Activated B cell treated with CpG ODN at 0.5 μM for 24 hours (primary cell): ENCODE results near the gene EN1. TPM values are rescaled to one million over a fixed set of nuclear protein-coding genes. Genes with fewer than 3 reads are reported as not detected.

Experiments used
- ATAC-seq: fragments of 200-7000 bp; cut with Tn5 transposase; one replicate; pipeline ENCODE4 v1.10.0; 2021; ENCODE audit warnings: low read depth, mild to moderate bottlenecking, moderate library complexity
- CTCF ChIA-PET: fragments of 350-600 bp; sonication (Branson Sonifier 250); formaldehyde crosslinking; loops from one replicate; lab custom pipeline; 2021; ENCODE audit warnings: antibody characterized with exemption; lab: Charles Lee
- POLR2A ChIA-PET: fragments of 350-600 bp; sonication (Branson Sonifier 250); formaldehyde crosslinking; loops from one replicate; lab custom pipeline; 2021; ENCODE audit warnings: antibody characterized with exemption; lab: Charles Lee
- DNase-seq: peaks from one replicate; pipeline ENCODE4 v3.0.0; 2022
- H3K27ac Mint-ChIP-seq: one replicate; pipeline ENCODE4 v1.8.0; 2020; ENCODE audit warnings: mixed read lengths
- H3K27me3 Mint-ChIP-seq: one replicate; pipeline ENCODE4 v1.8.0; 2021; ENCODE audit warnings: mixed read lengths
- H3K36me3 Mint-ChIP-seq: one replicate; pipeline ENCODE4 v1.8.0; 2021; ENCODE audit warnings: low read depth, mixed read lengths
- H3K4me1 Mint-ChIP-seq: one replicate; pipeline ENCODE4 v1.8.0; 2021; ENCODE audit warnings: mixed read lengths
- H3K4me3 Mint-ChIP-seq: one replicate; pipeline ENCODE4 v1.8.0; 2020; ENCODE audit warnings: mild to moderate bottlenecking, mixed read lengths
- H3K9me3 Mint-ChIP-seq: one replicate; pipeline ENCODE4 v1.8.0; 2020; ENCODE audit warnings: mixed read lengths
- intact Hi-C: fragments of 100-400 bp; cut with micrococcal nuclease; formaldehyde crosslinking; loops from one replicate; pipeline ENCODE4 v1.15.1; 2024
- total RNA-seq: library from RNA; stranded (reverse); gene quantifications from 2 replicates; pipeline ENCODE4 v1.2.3, GENCODE V29; 2022
- TF ChIP-seq, protein P1 (sequence below): fragments of 200-600 bp; IDR thresholded peaks from one replicate; pipeline ENCODE4 v1.8.0; 2022; ENCODE audit warnings: antibody characterized with exemption, mild to moderate bottlenecking

The EN1 gene
- total RNA-seq, 1 donor from 2014 or later, result not detected

DNA sequence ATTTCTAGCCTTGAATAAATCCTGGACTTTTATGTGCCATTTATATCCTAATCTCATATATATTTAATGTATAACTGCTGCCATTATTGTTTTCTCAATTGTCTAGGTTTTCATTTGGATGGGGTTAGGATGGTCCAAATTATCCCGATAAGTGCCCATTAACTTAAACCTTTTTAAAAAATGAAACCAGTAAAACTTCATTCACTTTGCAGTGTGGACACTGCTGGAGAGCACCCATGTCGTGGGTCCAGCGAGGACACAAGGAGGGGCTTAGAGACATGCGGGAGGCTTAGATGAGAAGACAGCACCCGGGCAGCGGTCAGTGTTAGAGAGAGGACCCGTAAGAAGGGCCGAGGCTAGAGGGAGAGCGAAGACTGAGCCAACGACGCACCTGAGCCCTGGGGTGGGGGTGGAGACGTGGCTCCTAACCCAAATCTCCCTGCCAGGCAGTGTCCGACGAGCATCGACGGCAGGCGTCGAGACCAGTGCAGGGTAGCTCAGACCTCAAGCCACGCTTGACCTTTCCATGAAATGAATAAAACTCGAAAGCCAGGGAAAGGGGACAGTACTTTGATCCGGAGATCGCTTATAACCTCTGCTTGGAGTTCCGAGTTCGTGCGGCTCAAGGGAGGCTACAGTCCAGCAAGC, 9.0 kb upstream of the EN1 start:
- no peaks in the 10 kb centered on the region for H3K9me3 Mint-ChIP-seq
- no peak for ATAC-seq
- H3K27ac Mint-ChIP-seq, result no peak overlapping the region

DNA sequence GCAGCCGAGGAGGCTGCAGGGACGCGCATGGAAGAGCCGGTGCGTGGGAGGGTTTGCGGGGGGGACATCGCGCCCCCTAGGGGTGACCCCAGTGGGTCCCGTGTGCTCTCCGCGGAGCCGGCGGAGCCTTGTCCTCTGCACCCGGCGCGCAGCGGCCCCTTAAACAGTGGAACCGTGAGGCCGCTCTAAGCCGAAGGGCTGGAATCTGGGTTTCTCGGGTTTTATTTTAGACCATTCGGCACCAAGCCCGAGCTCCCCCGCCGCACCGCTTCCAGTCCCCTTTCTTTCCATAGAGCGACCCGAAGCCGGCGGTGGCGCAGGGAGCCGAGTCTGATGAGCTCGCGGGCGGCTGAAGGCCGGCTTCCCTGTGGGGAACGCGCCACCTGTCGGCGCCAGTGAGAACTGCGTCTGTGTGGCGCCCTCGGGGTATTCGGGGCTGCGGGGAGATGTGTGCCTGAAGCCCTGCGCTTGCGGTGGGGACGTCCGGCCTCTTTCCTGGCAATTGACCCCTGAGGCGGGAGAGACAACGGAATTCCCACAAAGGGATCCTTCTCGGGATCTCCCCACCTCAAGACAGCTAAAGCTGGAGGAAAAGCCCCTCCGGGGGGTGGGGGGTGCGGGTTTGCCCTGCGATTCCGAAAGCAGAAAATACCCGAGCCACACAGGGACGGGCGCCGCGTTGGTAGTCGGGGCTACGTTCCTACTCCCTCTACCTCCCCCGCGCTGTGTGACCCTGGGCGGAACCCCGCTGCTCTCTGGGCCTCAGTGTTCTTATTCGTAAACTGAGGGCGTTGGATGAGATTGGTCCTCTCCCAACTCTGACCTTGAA, 8.2 kb upstream of the EN1 start:
- peak overlapping the region; percentile 61 for H3K4me3 Mint-ChIP-seq
- TF ChIP-seq, protein P1, sequence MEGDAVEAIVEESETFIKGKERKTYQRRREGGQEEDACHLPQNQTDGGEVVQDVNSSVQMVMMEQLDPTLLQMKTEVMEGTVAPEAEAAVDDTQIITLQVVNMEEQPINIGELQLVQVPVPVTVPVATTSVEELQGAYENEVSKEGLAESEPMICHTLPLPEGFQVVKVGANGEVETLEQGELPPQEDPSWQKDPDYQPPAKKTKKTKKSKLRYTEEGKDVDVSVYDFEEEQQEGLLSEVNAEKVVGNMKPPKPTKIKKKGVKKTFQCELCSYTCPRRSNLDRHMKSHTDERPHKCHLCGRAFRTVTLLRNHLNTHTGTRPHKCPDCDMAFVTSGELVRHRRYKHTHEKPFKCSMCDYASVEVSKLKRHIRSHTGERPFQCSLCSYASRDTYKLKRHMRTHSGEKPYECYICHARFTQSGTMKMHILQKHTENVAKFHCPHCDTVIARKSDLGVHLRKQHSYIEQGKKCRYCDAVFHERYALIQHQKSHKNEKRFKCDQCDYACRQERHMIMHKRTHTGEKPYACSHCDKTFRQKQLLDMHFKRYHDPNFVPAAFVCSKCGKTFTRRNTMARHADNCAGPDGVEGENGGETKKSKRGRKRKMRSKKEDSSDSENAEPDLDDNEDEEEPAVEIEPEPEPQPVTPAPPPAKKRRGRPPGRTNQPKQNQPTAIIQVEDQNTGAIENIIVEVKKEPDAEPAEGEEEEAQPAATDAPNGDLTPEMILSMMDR, result peak; percentile 90
- ChIA-PET CTCF (interaction anchor here (0.6 to 2.4 kb wide), 15 partner anchors 11 to 841 kb away, joined by 3 to 41 read pairs (median 3); no protein-coding TSS in a partner anchor), POLR2A (interaction anchor here (1.0 kb wide), 1 partner anchor 632 kb away, joined by 6 read pairs; no protein-coding TSS in a partner anchor)
- no peaks in the 10 kb centered on the region for H3K36me3 Mint-ChIP-seq
- peak; percentile 90 for ATAC-seq
- H3K27ac Mint-ChIP-seq, result peak overlapping the region; percentile 30
- peaks cover 23% of the 10 kb centered on the region for H3K4me1 Mint-ChIP-seq
- peaks cover 65% of the 10 kb centered on the region for H3K27me3 Mint-ChIP-seq
- peak; percentile 77 for DNase-seq
- intact Hi-C loops, result loop anchor here (1.0 to 10.0 kb wide), 6 partner anchors 633 to 1489 kb away; partner anchors contain the start of genes DDX18 and INHBB
- no peaks in the 10 kb centered on the region for H3K9me3 Mint-ChIP-seq

More for the DNA sequence above, 9.0 kb upstream of the EN1 start:
- no peak for DNase-seq
- H3K36me3 Mint-ChIP-seq, result no peaks in the 10 kb centered on the region
- intact Hi-C loops, result loop anchor here (10.0 kb wide), 2 partner anchors 1042 to 1488 kb away; partner anchors contain the start of genes DDX18 and INHBB
- peak overlapping the region; percentile 61 for H3K4me3 Mint-ChIP-seq
- H3K4me1 Mint-ChIP-seq, result peaks cover 23% of the 10 kb centered on the region
- H3K27me3 Mint-ChIP-seq, result peaks cover 63% of the 10 kb centered on the region
- ChIA-PET POLR2A (no interaction called here), CTCF (interaction anchor here (1.2 to 3.5 kb wide), 5 partner anchors 12 to 810 kb away, joined by 3 to 23 read pairs (median 8); no protein-coding TSS in a partner anchor)
- TF ChIP-seq, protein P1, result no peak

DNA sequence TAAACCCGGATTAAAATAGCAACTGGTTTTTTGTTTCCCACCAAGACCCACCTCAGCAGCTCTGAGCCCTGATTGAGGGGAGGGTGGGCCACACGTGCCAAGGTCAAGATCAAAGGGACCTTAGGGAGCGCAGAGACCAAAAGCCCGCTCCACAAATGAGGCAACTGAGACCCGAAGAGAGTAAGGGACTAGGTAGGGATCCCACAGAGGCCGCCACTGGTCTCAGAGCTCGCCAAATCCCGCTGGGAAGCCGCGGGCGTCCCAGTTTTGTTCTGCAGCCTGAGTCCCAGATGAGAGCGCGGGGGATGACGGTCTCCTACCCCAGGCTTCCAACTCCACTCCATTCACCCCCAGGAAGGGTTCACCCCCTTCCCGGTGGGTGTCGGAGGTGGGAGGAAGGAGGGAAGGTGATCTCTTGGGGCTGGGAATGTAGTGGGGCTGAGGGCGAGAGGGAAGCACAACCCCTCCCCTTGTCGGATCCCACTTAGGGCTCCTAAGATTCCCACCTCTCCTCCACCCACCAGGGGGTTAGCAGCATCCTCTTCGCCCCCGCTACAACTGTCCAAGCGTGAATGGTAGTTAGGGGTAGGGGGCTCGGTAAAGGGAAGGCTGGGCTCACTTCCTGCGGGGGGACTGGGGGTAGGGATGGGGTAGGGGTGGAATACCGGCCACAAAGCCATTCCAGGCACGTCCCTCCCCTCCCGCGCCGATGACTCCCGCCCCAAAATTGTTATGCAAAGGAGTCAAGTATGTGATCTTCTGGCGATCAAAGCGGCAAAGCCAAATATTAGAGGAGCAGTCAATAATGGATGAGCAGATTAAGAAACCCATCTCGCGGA, 7.3 kb upstream of the EN1 start:
- H3K9me3 Mint-ChIP-seq, result no peaks in the 10 kb centered on the region
- no peak overlapping the region for H3K4me3 Mint-ChIP-seq
- intact Hi-C loops, result loop anchor here (1.0 to 10.0 kb wide), 6 partner anchors 632 to 1490 kb away; partner anchors contain the start of genes DDX18 and INHBB
- DNase-seq (no peak), ATAC-seq (no peak)
- peaks cover 23% of the 10 kb centered on the region for H3K4me1 Mint-ChIP-seq
- peaks cover 65% of the 10 kb centered on the region for H3K27me3 Mint-ChIP-seq
- TF ChIP-seq, protein P1, result no peak
- ChIA-PET POLR2A (interaction anchor here (1.0 kb wide), 1 partner anchor 632 kb away, joined by 6 read pairs; no protein-coding TSS in a partner anchor), CTCF (interaction anchor here (0.6 to 2.4 kb wide), 15 partner anchors 10 to 840 kb away, joined by 3 to 41 read pairs (median 3); no protein-coding TSS in a partner anchor)
- no peaks in the 10 kb centered on the region for H3K36me3 Mint-ChIP-seq
- no peak overlapping the region for H3K27ac Mint-ChIP-seq

DNA sequence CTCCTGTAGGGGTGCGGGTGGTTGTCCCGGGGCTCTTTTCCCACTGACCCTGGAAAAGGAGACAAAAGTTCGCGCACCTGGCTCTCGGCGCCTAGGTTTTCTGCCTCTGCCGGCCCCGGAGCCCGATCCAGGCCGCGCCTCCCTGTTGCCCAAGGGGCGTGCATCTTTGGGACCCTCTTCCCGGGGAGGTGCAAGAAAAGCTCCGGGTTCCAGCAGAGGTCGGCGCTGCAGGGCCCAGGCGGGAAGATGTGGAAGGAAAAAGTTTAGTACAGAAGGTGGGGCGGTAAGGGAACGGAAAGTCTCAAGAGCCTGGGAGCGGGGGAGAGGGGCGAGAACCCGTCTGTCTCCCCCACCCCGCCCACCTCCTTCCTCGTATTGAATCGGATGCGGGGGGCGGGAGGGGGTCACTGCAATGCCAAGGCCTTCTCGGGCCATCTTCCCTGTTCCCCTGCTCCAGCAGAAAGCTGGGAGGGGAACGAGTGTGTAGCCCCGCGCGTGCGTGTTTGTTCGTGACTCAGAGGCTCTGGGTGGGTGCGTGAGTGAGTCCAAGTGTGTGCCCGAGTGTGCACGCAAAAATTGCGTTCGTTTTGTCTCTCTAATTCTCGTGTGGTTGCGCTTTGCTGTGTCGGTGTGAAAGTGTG, 6.3 kb upstream of the EN1 start:
- peaks cover 70% of the 10 kb centered on the region for H3K27me3 Mint-ChIP-seq
- intact Hi-C loops, result loop anchor here (10.0 kb wide), 2 partner anchors 1039 to 1491 kb away; partner anchors contain the start of genes DDX18 and INHBB
- DNase-seq (no peak), ATAC-seq (no peak)
- peaks cover 23% of the 10 kb centered on the region for H3K4me1 Mint-ChIP-seq
- no peaks in the 10 kb centered on the region for H3K9me3 Mint-ChIP-seq
- TF ChIP-seq, protein P1, result no peak
- CTCF ChIA-PET, result interaction anchor here (1.0 kb wide), 1 partner anchor 632 kb away, joined by 3 read pairs; no protein-coding TSS in a partner anchor
- POLR2A ChIA-PET, result interaction anchor here (0.7 kb wide), 1 partner anchor 318 kb away, joined by 3 read pairs; no protein-coding TSS in a partner anchor
- H3K4me3 Mint-ChIP-seq, result no peak overlapping the region
- H3K27ac Mint-ChIP-seq, result no peak overlapping the region
- no peaks in the 10 kb centered on the region for H3K36me3 Mint-ChIP-seq
